HepG2 (cell line): ENCODE results near the gene CTNNBIP1. TPM values are rescaled to one million over a fixed set of nuclear protein-coding genes. Genes with fewer than 3 reads are reported as not detected.

Experiments
- ATAD3A ChIP-seq: sonication (generic); formaldehyde crosslinking; IDR thresholded peaks from 2 replicates; pipeline ENCODE4 v1.4.0; 2020; ENCODE audit warnings: missing genetic modification reagents
- ATF5 ChIP-seq: sonication (generic); formaldehyde crosslinking; IDR thresholded peaks from 2 replicates; pipeline ENCODE4 v1.4.0; 2020; ENCODE audit warnings: mild to moderate bottlenecking, low read depth, missing genetic modification reagents
- CBX2 ChIP-seq, 2 experiments: fragments of 200-600 bp in 1 of 2; sonication (generic); formaldehyde crosslinking in 1 of 2; IDR thresholded peaks; 2 replicates each; pipeline versions ENCODE4 v1.7.0 to v1.8.1; 2018 to 2022; ENCODE audit warnings: low read depth in 2 of 2, low read length in 1 of 2, mild to moderate bottlenecking in 1 of 2, missing genetic modification reagents in 1 of 2
- DR1 ChIP-seq: sonication (generic); formaldehyde crosslinking; IDR thresholded peaks from 2 replicates; pipeline ENCODE4 v1.8.0; 2021; ENCODE audit warnings: mild to moderate bottlenecking, missing genetic modification reagents, inconsistent platforms
- ETV6 ChIP-seq: sonication (generic); formaldehyde crosslinking; conservative IDR thresholded peaks from 2 replicates; pipeline ENCODE4 v1.4.0; 2020; ENCODE audit warnings: missing genetic modification reagents
- GLI4 ChIP-seq: sonication (generic); formaldehyde crosslinking; IDR thresholded peaks from 2 replicates; pipeline ENCODE4 v1.5.1; 2020; ENCODE audit warnings: missing genetic modification reagents, mild to moderate bottlenecking, moderate library complexity, borderline replicate concordance
- HIC2 ChIP-seq: sonication (generic); formaldehyde crosslinking; IDR thresholded peaks from 2 replicates; pipeline ENCODE4 v1.9.0; 2022; ENCODE audit warnings: low read depth, missing genetic modification reagents
- HOMEZ ChIP-seq: IDR thresholded peaks from 2 replicates; pipeline ENCODE4 v1.6.1; 2016; ENCODE audit warnings: low read depth
- JDP2 ChIP-seq: sonication (generic); formaldehyde crosslinking; IDR thresholded peaks from 2 replicates; pipeline ENCODE4 v1.8.1; 2022; ENCODE audit warnings: missing genetic modification reagents, borderline replicate concordance
- KDM5B ChIP-seq: sonication (generic); formaldehyde crosslinking; IDR thresholded peaks from 2 replicates; pipeline ENCODE4 v1.4.0; 2020; ENCODE audit warnings: missing genetic modification reagents, mild to moderate bottlenecking, borderline replicate concordance
- MAFF ChIP-seq: IDR thresholded peaks from 2 replicates; pipeline ENCODE4 v1.6.1; 2011; ENCODE audit warnings: low read depth, low read length, improper control_type of control experiment
- MED13 ChIP-seq: sonication (generic); formaldehyde crosslinking; IDR thresholded peaks from 2 replicates; pipeline ENCODE4 v1.5.0; 2020; ENCODE audit warnings: missing genetic modification reagents
- ZBTB39 ChIP-seq: sonication (generic); formaldehyde crosslinking; IDR thresholded peaks from 2 replicates; pipeline ENCODE4 v1.5.0; 2020; ENCODE audit warnings: missing genetic modification reagents
- ZFP36 ChIP-seq: fragments of 150-350 bp; IDR thresholded peaks from 2 replicates; pipeline ENCODE4 v1.6.1; 2018; ENCODE audit warnings: borderline replicate concordance, low read length, low read depth; ENCODE audit not compliant: partially characterized antibody
- ZNF234 ChIP-seq: sonication (generic); formaldehyde crosslinking; conservative IDR thresholded peaks from 2 replicates; pipeline ENCODE4 v1.5.1; 2020; ENCODE audit warnings: mild to moderate bottlenecking, missing genetic modification reagents
- ZNF496 ChIP-seq: sonication (generic); formaldehyde crosslinking; IDR thresholded peaks from 2 replicates; pipeline ENCODE4 v1.8.1; 2023; ENCODE audit warnings: mild to moderate bottlenecking, moderate library complexity, missing genetic modification reagents; ENCODE audit not compliant: insufficient replicate concordance
- ZNF543 ChIP-seq: sonication (generic); formaldehyde crosslinking; IDR thresholded peaks from 2 replicates; pipeline ENCODE4 v1.4.0; 2020; ENCODE audit warnings: mild to moderate bottlenecking, missing genetic modification reagents
- ZNF616 ChIP-seq: sonication (generic); formaldehyde crosslinking; IDR thresholded peaks from 2 replicates; pipeline ENCODE4 v1.5.0; 2020; ENCODE audit warnings: low read depth, mild to moderate bottlenecking, missing genetic modification reagents
- ZSCAN31 ChIP-seq: sonication (generic); formaldehyde crosslinking; IDR thresholded peaks from 2 replicates; pipeline ENCODE4 v1.5.0; 2020; ENCODE audit warnings: low read depth, mild to moderate bottlenecking, missing genetic modification reagents
- polyA plus RNA-seq, 8 experiments: library from polyadenylated mRNA; depleted of rRNA in 3 of 8; stranded (reverse) in 7 of 8; unstranded in 1 of 8; fragments of >200 nt; fragmentation: Illumina TruSeq in 4 of 8; extraction: Trizol in 4 of 8; gene quantifications; 2 replicates each; pipeline versions ENCODE4 v1.2.1 to v1.2.3, GENCODE V29; 2011 to 2016; ENCODE audit warnings: low read depth in 4 of 8, missing spikeins in 1 of 8, mixed read lengths in 1 of 8; ENCODE audit not compliant: insufficient read depth in 1 of 8
- total RNA-seq, 5 experiments: library from RNA; depleted of rRNA; stranded (reverse); fragments of >200 nt; fragmentation: Illumina TruSeq; extraction: Trizol; gene quantifications; 2 replicates each; pipeline ENCODE4 v1.2.3, GENCODE V29; 2016; ENCODE audit warnings: low read depth in 1 of 5
- TF ChIP-seq, protein P1 (sequence below): IDR thresholded peaks from 2 replicates; pipeline ENCODE4 v1.6.1; 2016; ENCODE audit warnings: missing genetic modification reagents, missing compliant biosample characterization

CTNNBIP1 gene
- total and polyA plus RNA-seq, 2 of the 13 experiments (the other 11 are each of a cell fraction or from before 2014, with no cell fraction given) = 71.7 to 83.0 TPM

DNA sequence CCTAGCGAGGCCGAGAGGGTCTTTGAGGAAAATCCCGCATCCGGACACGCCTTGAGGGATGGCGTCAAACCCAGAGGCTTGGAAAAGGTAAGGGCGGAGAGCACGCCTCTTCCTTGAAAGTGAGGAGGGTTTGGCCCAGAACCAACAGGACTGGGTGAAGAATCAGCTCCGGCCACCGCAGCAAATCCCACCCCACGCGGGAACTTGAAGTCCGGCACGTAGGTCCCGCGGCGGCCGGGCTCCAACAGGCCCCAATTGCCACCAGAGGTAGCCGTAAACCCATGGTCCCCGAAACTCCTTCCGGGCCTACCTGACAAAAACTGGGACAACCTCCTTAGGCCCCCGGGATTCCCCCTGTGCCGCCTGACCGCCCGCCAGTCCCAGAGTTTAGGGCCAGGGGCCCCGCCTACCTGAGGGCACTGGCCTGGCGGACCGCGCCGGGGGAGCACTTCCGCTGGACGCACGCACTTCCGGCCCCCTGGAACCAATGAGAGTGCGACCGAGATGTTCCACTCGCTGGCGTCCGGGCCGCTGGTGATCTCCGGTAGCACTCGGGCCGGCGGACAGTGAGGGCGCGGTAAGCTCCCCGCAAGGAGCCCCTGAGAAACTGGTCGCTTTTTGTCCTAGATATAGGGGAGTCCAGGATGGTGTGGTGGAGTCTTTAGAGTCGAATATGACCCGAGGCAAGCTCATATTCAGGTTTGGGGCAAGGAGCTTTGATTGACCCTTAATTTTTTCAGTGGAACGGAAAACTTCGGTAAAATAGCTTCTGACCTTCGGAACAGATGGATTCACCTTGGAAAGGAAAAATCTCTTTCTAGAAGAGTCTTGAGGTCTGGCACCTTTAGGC is 33.1 kb upstream of the CTNNBIP1 start, which contains the start of the genes LZIC and NMNAT1 (continued):
- TF ChIP-seq HIC2 (CRISPR knock-in tag) = no peak
- TF ChIP-seq, protein P1, sequence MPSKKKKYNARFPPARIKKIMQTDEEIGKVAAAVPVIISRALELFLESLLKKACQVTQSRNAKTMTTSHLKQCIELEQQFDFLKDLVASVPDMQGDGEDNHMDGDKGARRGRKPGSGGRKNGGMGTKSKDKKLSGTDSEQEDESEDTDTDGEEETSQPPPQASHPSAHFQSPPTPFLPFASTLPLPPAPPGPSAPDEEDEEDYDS (CRISPR knock-in tag) = peak; percentile 79; the same call in 1 of the 2 replicates
- no peak for TF ChIP-seq MAFF
- no peak for TF ChIP-seq ZNF234
- TF ChIP-seq CBX2 (IDR thresholded peaks at IDR 0.05; ENCODE audit: low read depth, low read length) = no peak
- TF ChIP-seq CBX2 (CRISPR knock-in tag; IDR thresholded peaks at IDR 0.05; ENCODE audit: low read depth) = 0 out of 2 replicates have a peak, but pooled peaks have one; percentile 16
- TF ChIP-seq ETV6 (CRISPR knock-in tag) = peak; percentile 83
- TF ChIP-seq GLI4 (CRISPR knock-in tag) = peak; percentile 41; the same call in 1 of the 2 replicates
- peak; percentile 47; the same call in 1 of the 2 replicates for TF ChIP-seq ATF5 (CRISPR knock-in tag)
- TF ChIP-seq ZNF616 (CRISPR knock-in tag) = no peak
- peak; percentile 44; the same call in 1 of the 2 replicates for TF ChIP-seq HOMEZ (CRISPR knock-in tag)
- no peak for TF ChIP-seq ZBTB39
- peak; percentile 83; the same call in 1 of the 2 replicates for TF ChIP-seq KDM5B
- no peak; the same call in 1 of the 2 replicates for TF ChIP-seq MED13 (CRISPR knock-in tag)
- no peak for TF ChIP-seq ZNF496 (CRISPR knock-in tag)
- no peak for TF ChIP-seq JDP2 (CRISPR knock-in tag)
- peak; percentile 75; the same call in 1 of the 2 replicates for TF ChIP-seq ZSCAN31 (CRISPR knock-in tag)
- TF ChIP-seq ATAD3A (CRISPR knock-in tag) = no peak
- TF ChIP-seq ZNF543 (CRISPR knock-in tag) = peak; percentile 90
- peak; percentile 82 for TF ChIP-seq DR1
- peak; percentile 36 for TF ChIP-seq ZFP36
